NCI-H82 treated with DMSO at 0.1 percent for 48 hours (cell line): ENCODE results near the gene POLN.
A peak's percentile ranks its signal among the peaks of the same experiment; 100 is the strongest.

Source experiments
- DNase-seq: peaks from one replicate; lab custom pipeline; 2025; ENCODE audit not compliant: unreplicated experiment; lab: John Stamatoyannopoulos, UW

Gene POLN

GRCh38 chr4:2241410-2242353, at the start of gene POLN, which contains the start of gene HAUS3:
POLN (minus strand) TSS chr4:2242121; CDS start chr4:2229231, 12,890 bp downstream.
HAUS3 (minus strand) TSS chr4:2242121; CDS start chr4:2240946, 1,175 bp downstream.
- DNase-seq = peak; percentile 74

- no peak for DNase-seq
Observed at GRCh38 chr4:2290974-2291704, 49.2 kb upstream of the POLN start.

- DNase-seq = no peak
Observed at GRCh38 chr4:2290488-2290887, 48.6 kb upstream of the POLN start.

- no peak for DNase-seq
Observed at GRCh38 chr4:2289955-2290333, 48.0 kb upstream of the POLN start.

- DNase-seq = no peak
Observed at GRCh38 chr4:2289311-2289954, 47.5 kb upstream of the POLN start.

DNA sequence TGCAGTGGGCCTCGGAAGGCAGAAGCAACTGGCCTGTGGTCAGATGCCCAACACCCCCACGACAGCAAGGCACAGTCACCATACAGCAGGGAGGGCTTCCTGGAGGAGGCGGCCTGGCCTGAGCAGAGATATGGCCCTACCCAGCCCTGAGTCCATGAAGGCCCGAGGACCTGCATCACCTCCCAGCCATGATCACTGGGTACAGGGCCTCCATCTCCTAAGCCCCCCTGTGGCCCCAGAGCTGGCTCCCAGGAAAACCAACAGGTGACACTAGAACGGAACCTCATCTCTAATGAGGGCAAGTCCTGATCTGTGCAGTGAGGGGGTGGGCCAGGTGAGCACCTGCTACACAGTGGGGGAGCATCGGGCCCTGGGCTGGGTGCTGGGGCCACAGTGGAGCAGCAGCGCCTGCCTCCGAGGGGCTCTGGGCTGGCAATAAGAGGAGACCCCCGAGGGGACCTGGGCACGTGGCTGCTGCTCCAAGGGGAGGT, 46.2 kb upstream of the POLN start:
- no peak for DNase-seq

DNA sequence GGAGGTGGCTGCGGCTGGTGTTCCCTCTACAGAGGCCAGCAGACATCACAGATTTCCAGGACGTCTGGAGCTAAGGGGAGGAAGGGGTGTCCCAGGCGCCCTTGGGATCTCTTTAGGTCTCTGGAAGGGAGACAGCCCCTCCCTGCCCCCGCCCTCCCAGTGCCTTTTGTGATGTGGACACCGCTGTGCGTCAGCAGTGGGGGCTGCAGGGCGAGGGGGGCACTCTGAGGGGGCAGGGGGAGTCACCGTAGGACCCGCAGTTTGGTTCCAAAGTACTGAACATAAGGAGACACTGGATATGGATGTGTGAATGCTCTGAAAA, 45.6 kb upstream of the POLN start:
- no peak for DNase-seq

GRCh38 chr4:2286904-2287593, 45.1 kb upstream of the POLN start:
- DNase-seq = no peak

- no peak for DNase-seq
Observed at GRCh38 chr4:2285613-2286381, 43.9 kb upstream of the POLN start.

GRCh38 chr4:2284934-2285612, 43.2 kb upstream of the POLN start:
- DNase-seq = no peak

- DNase-seq = no peak
Observed at GRCh38 chr4:2284161-2284933, 42.4 kb upstream of the POLN start.

DNA sequence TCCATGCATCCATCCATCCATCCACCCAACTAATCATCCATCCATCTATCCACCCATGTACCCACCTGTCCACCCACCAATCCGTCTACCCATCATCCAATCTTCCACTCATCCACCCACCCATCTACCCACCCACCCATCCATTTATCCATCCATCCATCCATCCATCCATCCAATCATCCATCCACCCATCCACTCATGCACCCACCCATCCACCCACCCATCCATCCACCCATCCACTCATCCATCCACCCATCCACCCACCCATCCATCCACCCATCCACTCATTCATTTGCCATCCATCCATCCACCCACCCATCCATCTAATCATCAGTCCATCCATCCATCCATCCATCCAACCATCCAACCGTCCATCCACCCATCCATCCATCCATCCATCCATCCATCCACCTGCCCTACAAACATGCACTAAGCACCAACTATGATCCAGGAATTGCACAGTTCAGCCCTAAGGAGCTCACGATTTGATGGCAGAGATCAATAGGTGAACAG, 41.3 kb upstream of the POLN start:
- DNase-seq = no peak

- DNase-seq = no peak
Observed at GRCh38 chr4:2281575-2282343, 39.8 kb upstream of the POLN start.

- DNase-seq = no peak
Observed at GRCh38 chr4:2280531-2281300, 38.8 kb upstream of the POLN start.

DNA sequence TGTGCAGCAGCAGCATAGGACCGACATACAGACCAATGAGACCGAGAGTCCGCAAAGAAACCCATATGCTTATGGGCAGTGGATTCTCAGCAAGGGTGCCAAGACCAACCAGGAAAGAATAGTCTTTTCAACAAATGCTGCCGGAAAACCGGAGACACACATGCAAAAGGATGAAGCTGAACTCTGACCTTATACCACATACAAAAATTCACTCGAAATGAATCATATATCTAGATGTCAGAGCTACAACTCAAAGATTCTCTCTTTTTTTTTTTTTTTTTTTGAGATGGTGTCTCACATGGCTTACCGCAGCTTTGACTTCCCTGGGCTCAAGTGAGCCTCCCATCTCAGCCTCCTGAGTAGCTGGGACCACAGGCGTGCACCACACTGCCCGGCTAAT, 36.0 kb upstream of the POLN start:
- DNase-seq = no peak

GRCh38 chr4:2276581-2277325, 34.8 kb upstream of the POLN start:
- DNase-seq = no peak
